Endothelial cell of umbilical vein (primary cell): ENCODE results near the gene TXLNA. TPM values are rescaled to one million over a fixed set of nuclear protein-coding genes. Genes with fewer than 3 reads are reported as not detected.

Source experiments
- BruUV-seq: library from RNA; stranded (reverse); fragments of 400-500 nt; replicated peaks from 2 replicates; lab custom pipeline; 2021; lab: Mats Ljungman, UMichigan
- CTCF ChIA-PET: fragments of 300-600, 350-600 bp; sonication (Branson Sonifier 250); formaldehyde crosslinking; loops from one replicate; lab custom pipeline; 2021; ENCODE audit warnings: antibody characterized with exemption, inconsistent platforms; lab: Charles Lee
- POLR2A ChIA-PET: fragments of 300-600, 350-600 bp; sonication (Branson Sonifier 250); formaldehyde crosslinking; loops from one replicate; lab custom pipeline; 2021; ENCODE audit warnings: antibody characterized with exemption, inconsistent platforms; lab: Charles Lee
- DNase-seq: peaks from one replicate; pipeline ENCODE4 v3.0.0-alpha.2; 2011; ENCODE audit warnings: low read depth, low spot score
- FAIRE-seq: peaks from 2 replicates; lab custom pipeline; 2011; peaks lifted over from hg19 to GRCh38; lab: Jason Lieb, UNC
- H2AFZ ChIP-seq: 2 replicates; pipeline ENCODE4 v1.6.0; 2012; ENCODE audit warnings: low read depth, low read length, control low read depth, inconsistent platforms
- H3K27ac ChIP-seq: 2 replicates; pipeline ENCODE4 v1.5.1; 2011; ENCODE audit warnings: low read depth, mild to moderate bottlenecking, control low read depth, low read length, moderate library complexity; ENCODE audit not compliant: insufficient read depth
- H3K27me3 ChIP-seq, 2 experiments: 2 replicates each; pipeline versions ENCODE4 v1.6.0 to v1.6.1; 2011; ENCODE audit warnings: low read length in 2 of 2, mixed read lengths in 1 of 2; ENCODE audit not compliant: control insufficient read depth in 2 of 2, insufficient read depth in 2 of 2
- H3K36me3 ChIP-seq, 2 experiments: 2 replicates in 1 of 2; 3 replicates in 1 of 2; pipeline ENCODE4 v1.5.1; 2011; ENCODE audit warnings: low read length in 2 of 2, mild to moderate bottlenecking in 1 of 2, moderate library complexity in 1 of 2; ENCODE audit not compliant: control insufficient read depth in 2 of 2, insufficient read depth in 2 of 2; ENCODE audit errors: extremely low read depth in 1 of 2
- H3K4me1 ChIP-seq: 3 replicates; pipeline ENCODE4 v1.5.1; 2011; ENCODE audit warnings: mild to moderate bottlenecking, low read length; ENCODE audit not compliant: control insufficient read depth, insufficient read depth; ENCODE audit errors: extremely low read depth
- H3K4me2 ChIP-seq: 2 replicates; pipeline ENCODE4 v1.6.1; 2011; ENCODE audit warnings: low read length, control low read depth, mixed read lengths; ENCODE audit not compliant: insufficient read depth
- H3K4me3 ChIP-seq, 3 experiments: fragments of 200-600 bp in 1 of 3; sonication (generic), shearing (Covaris generic) in 1 of 3; replicated peaks in 1 of 3; 2 replicates each; pipeline ENCODE4 v1.5.1; 2011 to 2016; ENCODE audit warnings: control low read depth in 3 of 3, low read length in 3 of 3, mild to moderate bottlenecking in 2 of 3, inconsistent platforms in 1 of 3, low read depth in 1 of 3, moderate library complexity in 1 of 3; ENCODE audit not compliant: insufficient read depth in 1 of 3
- H3K79me2 ChIP-seq: 2 replicates; pipeline ENCODE4 v1.6.0; 2012; ENCODE audit warnings: low read length, inconsistent platforms; ENCODE audit not compliant: control insufficient read depth, insufficient read depth
- H3K9ac ChIP-seq: replicated peaks from 2 replicates; pipeline ENCODE3; 2011; ENCODE audit warnings: low read length, control low read depth; ENCODE audit not compliant: insufficient read depth; ENCODE audit errors: extremely low read depth
- H3K9me1 ChIP-seq: replicated peaks from 3 replicates; pipeline ENCODE4 v1.6.0; 2011; ENCODE audit warnings: mild to moderate bottlenecking, low read length; ENCODE audit not compliant: control insufficient read depth, insufficient read depth; ENCODE audit errors: extremely low read depth
- H3K9me3 ChIP-seq: replicated peaks from 2 replicates; pipeline ENCODE4 v1.5.1; 2012; ENCODE audit warnings: low read length, inconsistent platforms; ENCODE audit not compliant: control insufficient read depth, insufficient read depth
- H4K20me1 ChIP-seq: replicated peaks from 2 replicates; pipeline ENCODE3; 2011; ENCODE audit warnings: mild to moderate bottlenecking, low read length; ENCODE audit not compliant: control insufficient read depth, insufficient read depth; ENCODE audit errors: extremely low read depth
- CTCF ChIP-seq, 2 donors: IDR thresholded peaks; 1 replicate in 1 of 2; 2 replicates in 1 of 2; pipeline ENCODE4 v1.5.1; 2011; ENCODE audit warnings: low read length in 2 of 2, mild to moderate bottlenecking in 2 of 2, moderate library complexity in 2 of 2, control low read depth in 1 of 2, inconsistent platforms in 1 of 2, low read depth in 1 of 2; ENCODE audit not compliant: insufficient read depth in 1 of 2; ENCODE audit errors: extremely low read depth in 1 of 2
- EZH2 ChIP-seq: IDR thresholded peaks from 2 replicates; pipeline ENCODE4 v1.6.1; 2012; ENCODE audit warnings: borderline replicate concordance, low read depth, mild to moderate bottlenecking, moderate library complexity, low read length, inconsistent platforms; ENCODE audit not compliant: severe bottlenecking
- FOS ChIP-seq: IDR thresholded peaks from 2 replicates; pipeline ENCODE4 v1.6.1; 2011; ENCODE audit warnings: mild to moderate bottlenecking, low read length, moderate library complexity, borderline replicate concordance; ENCODE audit not compliant: insufficient read depth
- GATA2 ChIP-seq: IDR thresholded peaks from 2 replicates; pipeline ENCODE4 v1.7.0; 2011; ENCODE audit warnings: low read depth, mild to moderate bottlenecking, moderate library complexity, mixed read lengths, low read length; ENCODE audit not compliant: insufficient read length, insufficient read depth
- JUN ChIP-seq: IDR thresholded peaks from 2 replicates; pipeline ENCODE4 v1.6.1; 2011; ENCODE audit warnings: borderline replicate concordance, low read depth; ENCODE audit not compliant: insufficient read length, insufficient read depth
- MAX ChIP-seq: IDR thresholded peaks from 2 replicates; pipeline ENCODE4 v1.6.1; 2011; ENCODE audit not compliant: insufficient read depth, insufficient read length
- MYC ChIP-seq: IDR thresholded peaks from one replicate; pipeline ENCODE4 v1.6.1; 2011; ENCODE audit warnings: mild to moderate bottlenecking, low read depth, low read length
- POLR2A ChIP-seq: IDR thresholded peaks from 2 replicates; pipeline ENCODE4 v1.6.1; 2012; ENCODE audit warnings: low read depth, mild to moderate bottlenecking, control low read depth, low read length
- POLR2AphosphoS5 ChIP-seq: IDR thresholded peaks from 2 replicates; pipeline ENCODE4 v1.6.1; 2012; ENCODE audit warnings: low read depth, mild to moderate bottlenecking, control low read depth, low read length, moderate library complexity; ENCODE audit not compliant: insufficient read depth
- dilution Hi-C: fragments of 300-500 bp; cut with MboI; formaldehyde crosslinking; loops from one replicate; pipeline ENCODE4 v1.15.0; 2019; ENCODE audit warnings: low sequenced_read_pairs; ENCODE audit not compliant: extremely low pct_ligation_motif_present
- intact Hi-C: fragments of 100-400 bp; cut with micrococcal nuclease; formaldehyde crosslinking; loops from one replicate; pipeline ENCODE4 v1.10.0; 2022
- polyA plus RNA-seq, 4 experiments: library from polyadenylated mRNA; depleted of rRNA in 3 of 4; stranded (reverse) in 3 of 4; unstranded in 1 of 4; fragments of >200 nt; gene quantifications; 2 replicates each; pipeline versions ENCODE4 v1.2.1 to v1.2.3, GENCODE V29; 2011 to 2012; ENCODE audit warnings: missing spikeins in 1 of 4
- total RNA-seq: library from RNA; stranded (reverse); gene quantifications from 2 replicates; pipeline ENCODE4 v1.2.3, GENCODE V29; 2021

Gene TXLNA
- total and polyA plus RNA-seq, 2 donors (not counting 3 experiments of a cell fraction or from before 2014, with no cell fraction given): 41.8 to 69.4 TPM

GRCh38 chr1:32219022-32219421 is 39.5 kb downstream of the TXLNA start:
- Histone ChIP-seq H3K9me3 (no peaks in the 10 kb centered on the region), H3K27ac (no peak overlapping the region), H2AFZ (no peak overlapping the region), H3K79me2 (peaks cover 19% of the 10 kb centered on the region), H4K20me1 (no peaks in the 10 kb centered on the region), H3K27me3 (no peaks in the 10 kb centered on the region), H3K4me2 (no peak overlapping the region), H3K9ac (no peak overlapping the region), H3K4me3 (no peak overlapping the region), H3K9me1 (no peaks in the 10 kb centered on the region), H3K4me1 (peaks cover 24% of the 10 kb centered on the region), H3K36me3 (peaks cover 3 to 21% of the 10 kb centered on the region in 2 experiments)
- no TSS peak for BruUV-seq
- DNase-seq: no peak
- ChIA-PET POLR2A (interaction anchor here (0.5 kb wide), 1 partner anchor 31 kb away, joined by 5 read pairs; no protein-coding TSS in a partner anchor), CTCF (interaction anchor here (2.3 kb wide), 1 partner anchor 22 kb away, joined by 6 read pairs; no protein-coding TSS in a partner anchor)
- TF ChIP-seq EZH2: no peak
- TF ChIP-seq JUN: no peak
- no peak for TF ChIP-seq MAX
- TF ChIP-seq POLR2A: no peak
- no peak for TF ChIP-seq POLR2AphosphoS5
- no peak for TF ChIP-seq GATA2
- no peak for TF ChIP-seq CTCF (IDR thresholded peaks at IDR 0.05; ENCODE audit: extremely low read depth in 1 of 2, insufficient read depth in 1 of 2, low read depth in 1 of 2, low read length in 2 of 2)
- TF ChIP-seq FOS: no peak
- TF ChIP-seq MYC: no peak
- intact Hi-C loops (loop anchor here (5.0 kb wide), 1 partner anchor 143 kb away; the partner anchor contains the start of genes FAM229A and TSSK3), dilution Hi-C loops (no loop called here)
- no peak for FAIRE-seq
